ENCODE data around the gene IFNA2.

DNA sequence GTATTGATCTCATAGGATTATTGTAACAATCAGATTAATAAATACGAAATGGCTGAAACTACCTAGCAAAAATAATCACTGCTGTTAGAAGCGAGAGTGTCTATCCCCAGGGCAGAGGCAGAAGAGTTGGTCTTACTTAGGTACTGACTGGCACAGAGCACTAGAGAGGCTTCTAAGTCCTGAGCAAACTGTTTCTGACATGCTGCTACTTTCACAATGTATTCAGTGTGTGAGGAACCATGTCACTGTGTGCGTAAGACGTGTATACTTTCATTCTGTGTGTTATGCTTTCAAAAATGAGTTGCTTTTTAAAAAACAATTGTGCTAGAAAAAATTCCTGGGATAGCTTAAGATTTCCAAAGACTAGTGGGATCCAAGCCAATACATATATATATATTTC, 44.5 kb downstream of the IFNA2 start:
- TF ChIP-seq EZH2 (optimal IDR thresholded peaks at IDR 0.05; ENCODE audit: low read depth, low read length): no peak
- TF ChIP-seq, protein P1, sequence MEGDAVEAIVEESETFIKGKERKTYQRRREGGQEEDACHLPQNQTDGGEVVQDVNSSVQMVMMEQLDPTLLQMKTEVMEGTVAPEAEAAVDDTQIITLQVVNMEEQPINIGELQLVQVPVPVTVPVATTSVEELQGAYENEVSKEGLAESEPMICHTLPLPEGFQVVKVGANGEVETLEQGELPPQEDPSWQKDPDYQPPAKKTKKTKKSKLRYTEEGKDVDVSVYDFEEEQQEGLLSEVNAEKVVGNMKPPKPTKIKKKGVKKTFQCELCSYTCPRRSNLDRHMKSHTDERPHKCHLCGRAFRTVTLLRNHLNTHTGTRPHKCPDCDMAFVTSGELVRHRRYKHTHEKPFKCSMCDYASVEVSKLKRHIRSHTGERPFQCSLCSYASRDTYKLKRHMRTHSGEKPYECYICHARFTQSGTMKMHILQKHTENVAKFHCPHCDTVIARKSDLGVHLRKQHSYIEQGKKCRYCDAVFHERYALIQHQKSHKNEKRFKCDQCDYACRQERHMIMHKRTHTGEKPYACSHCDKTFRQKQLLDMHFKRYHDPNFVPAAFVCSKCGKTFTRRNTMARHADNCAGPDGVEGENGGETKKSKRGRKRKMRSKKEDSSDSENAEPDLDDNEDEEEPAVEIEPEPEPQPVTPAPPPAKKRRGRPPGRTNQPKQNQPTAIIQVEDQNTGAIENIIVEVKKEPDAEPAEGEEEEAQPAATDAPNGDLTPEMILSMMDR (IDR thresholded peaks at IDR 0.05; ENCODE audit: low read length): no peak

Data from MM.1S (cell line).